GM19351 (cell line): ENCODE data around the gene SCRT2.
"Not testable (repeated sequence)": the region's sequence is repeated elsewhere in the genome, so short reads cannot be mapped to it uniquely, and the experiment has no call there.

Experiments
- ATAC-seq: cut with Tn5 transposase; IDR thresholded peaks from one replicate; pipeline ENCODE4 v1.9.1; 2021; ENCODE audit warnings: mild to moderate bottlenecking, moderate library complexity; ENCODE audit not compliant: unreplicated experiment

Gene SCRT2

GRCh38 chr20:653590-654416, 21.8 kb downstream of the SCRT2 start:
- no peak for ATAC-seq

GRCh38 chr20:653110-653589, 22.5 kb downstream of the SCRT2 start, which contains the start of gene SRXN1:
Gene SRXN1, minus strand, starts transcription at chr20:653200. Its CDS starts 15 bp downstream, at chr20:653185.
- ATAC-seq = peak; percentile 83

- ATAC-seq = peak; percentile 31
Observed at GRCh38 chr20:652615-653109, 22.9 kb downstream of the SCRT2 start.

- ATAC-seq = no peak
Observed at GRCh38 chr20:651713-652614, 23.6 kb downstream of the SCRT2 start.

- ATAC-seq = no peak
Observed at GRCh38 chr20:650954-651353, 24.6 kb downstream of the SCRT2 start.

- no peak for ATAC-seq
Observed at GRCh38 chr20:650281-650680, 25.3 kb downstream of the SCRT2 start.

GRCh38 chr20:647479-648019, 28.1 kb downstream of the SCRT2 start:
- ATAC-seq = no peak

GRCh38 chr20:646868-647233, 28.8 kb downstream of the SCRT2 start:
- no peak for ATAC-seq

- ATAC-seq = no peak
Observed at GRCh38 chr20:646107-646867, 29.3 kb downstream of the SCRT2 start.

GRCh38 chr20:645318-646106, 30.1 kb downstream of the SCRT2 start:
- ATAC-seq = peak; percentile 84

GRCh38 chr20:644692-645317, 30.8 kb downstream of the SCRT2 start:
- no peak for ATAC-seq

GRCh38 chr20:642398-643174, 33.0 kb downstream of the SCRT2 start:
- no peak for ATAC-seq

- not testable (repeated sequence) for ATAC-seq
Observed at GRCh38 chr20:642013-642397, 33.6 kb downstream of the SCRT2 start.

- ATAC-seq = no peak
Observed at GRCh38 chr20:641516-641875, 34.1 kb downstream of the SCRT2 start.

- ATAC-seq = no peak
Observed at GRCh38 chr20:640674-641515, 34.7 kb downstream of the SCRT2 start.

GRCh38 chr20:638579-638978, 37.0 kb downstream of the SCRT2 start:
- no peak for ATAC-seq

- no peak for ATAC-seq
Observed at GRCh38 chr20:637559-637958, 38.0 kb downstream of the SCRT2 start.

GRCh38 chr20:635893-636338, 39.7 kb downstream of the SCRT2 start:
- ATAC-seq = no peak
